Uterus (tissue), 2 donors: ENCODE results near the gene SCD.

ENCODE experiments used
- CTCF ChIP-seq, 4 experiments: fragments of 200-600 bp in 2 of 4; fragments of 450-650 bp in 2 of 4; sonication (generic) in 2 of 4; IDR thresholded peaks; one replicate each; pipeline ENCODE4 v1.5.1; 2016 to 2019; ENCODE audit warnings: antibody characterized with exemption in 4 of 4, mild to moderate bottlenecking in 2 of 4, moderate library complexity in 1 of 4
- POLR2A ChIP-seq, 2 donors: fragments of 450-650 bp; IDR thresholded peaks; one replicate each; pipeline ENCODE4 v1.6.1; 2016; ENCODE audit warnings: antibody characterized with exemption in 2 of 2, mild to moderate bottlenecking in 1 of 2, moderate library complexity in 1 of 2

- no peak for TF ChIP-seq CTCF (IDR thresholded peaks at IDR 0.05)
- no peak for TF ChIP-seq POLR2A (IDR thresholded peaks at IDR 0.05)
These were observed 49.6 kb downstream of the SCD start for GRCh38 chr10:100396605-100397004.
